Endodermal cell (in vitro differentiated cells): ENCODE results near the gene CAVIN3. TPM values are rescaled to one million over a fixed set of nuclear protein-coding genes. Genes with fewer than 3 reads are reported as not detected.
A peak's percentile ranks its signal among the peaks of the same experiment; 100 is the strongest.

ENCODE experiments used
- DNase-seq: peaks from one replicate; pipeline ENCODE4 v3.0.0-alpha.2; 2017
- H3K27ac ChIP-seq: 2 replicates; pipeline ENCODE4 v1.5.1; 2013; ENCODE audit warnings: mild to moderate bottlenecking, low read depth, low read length, moderate library complexity
- H3K27me3 ChIP-seq: 2 replicates; pipeline ENCODE4 v1.6.1; 2013; ENCODE audit warnings: mild to moderate bottlenecking, low read length, moderate library complexity; ENCODE audit not compliant: insufficient read depth, control insufficient read depth, poor library complexity, severe bottlenecking
- H3K36me3 ChIP-seq: 2 replicates; pipeline ENCODE4 v1.7.0; 2013; ENCODE audit warnings: mild to moderate bottlenecking, low read length, moderate library complexity; ENCODE audit not compliant: control insufficient read depth, insufficient read depth
- H3K4me1 ChIP-seq: one replicate; pipeline ENCODE4 v1.7.0; 2013; ENCODE audit warnings: low read length; ENCODE audit not compliant: control insufficient read depth, insufficient read depth
- H3K4me3 ChIP-seq: 2 replicates; pipeline ENCODE4 v1.5.1; 2013; ENCODE audit warnings: mild to moderate bottlenecking, low read length, moderate library complexity
- H3K9ac ChIP-seq: 2 replicates; pipeline ENCODE4 v1.6.1; 2013; ENCODE audit warnings: mild to moderate bottlenecking, low read length, moderate library complexity; ENCODE audit not compliant: poor library complexity, severe bottlenecking; ENCODE audit errors: extremely low read depth
- H3K9me3 ChIP-seq: 2 replicates; pipeline ENCODE4 v1.6.1; 2013; ENCODE audit warnings: mild to moderate bottlenecking, low read length, moderate library complexity; ENCODE audit not compliant: control insufficient read depth
- H3K27ac Mint-ChIP-seq: 2 replicates; pipeline ENCODE4 v1.8.0; 2020; ENCODE audit warnings: mixed read lengths
- H3K27me3 Mint-ChIP-seq: 2 replicates; pipeline ENCODE4 v1.8.0; 2021; ENCODE audit warnings: mild to moderate bottlenecking, mixed read lengths; ENCODE audit not compliant: insufficient read depth
- H3K36me3 Mint-ChIP-seq: 2 replicates; pipeline ENCODE4 v1.8.0; 2020; ENCODE audit warnings: low read depth, mixed read lengths
- H3K4me1 Mint-ChIP-seq: 2 replicates; pipeline ENCODE4 v1.8.0; 2020; ENCODE audit warnings: mixed read lengths
- H3K4me3 Mint-ChIP-seq: 2 replicates; pipeline ENCODE4 v1.8.0; 2020; ENCODE audit warnings: mild to moderate bottlenecking, moderate library complexity, mixed read lengths
- H3K9me3 Mint-ChIP-seq: 2 replicates; pipeline ENCODE4 v1.8.0; 2020; ENCODE audit warnings: mild to moderate bottlenecking, mixed read lengths
- WGBS, 2 experiments: methylation state at CpG; one replicate each; pipeline versions ENCODE4 v1.1.5 to v1.1.7; 2013; ENCODE audit warnings: missing lambda C conversion rate in 2 of 2, mixed read lengths in 1 of 2; ENCODE audit not compliant: insufficient coverage in 1 of 2, insufficient read length in 1 of 2; 5-methylcytosine and 5-hydroxymethylcytosine counted together
- total RNA-seq, 2 donors: library from RNA; stranded (reverse); fragmentation: NEBNext Ultra II Directional in 1 of 2; extraction: Animal tissue kit (Norgen Biotek cat#: 25700) in 1 of 2; gene quantifications; 2 replicates in 1 of 2; 3 replicates in 1 of 2; pipeline ENCODE4 v1.2.1, GENCODE V29; 2021
- TF ChIP-seq, protein P1 (sequence below): fragments of 200-600 bp; sonication (generic); conservative IDR thresholded peaks from 2 replicates; pipeline ENCODE4 v1.5.0; 2021; ENCODE audit warnings: antibody characterized with exemption, mild to moderate bottlenecking

Gene CAVIN3
- total RNA-seq, 2 donors from 2014 or later, result 42.2 to 70.2 TPM

- Mint-ChIP-seq H3K4me1 (peaks cover 58% of the 10 kb centered on the region), H3K27me3 (no peaks in the 10 kb centered on the region), H3K27ac (peak overlapping the region; percentile 72), H3K9me3 (no peaks in the 10 kb centered on the region), H3K4me3 (peak overlapping the region; percentile 83), H3K36me3 (peaks cover 7% of the 10 kb centered on the region)
- Histone ChIP-seq H3K4me3 (peak overlapping the region; percentile 94), H3K4me1 (peaks cover 26% of the 10 kb centered on the region), H3K9ac (peak overlapping the region; percentile 98), H3K27me3 (no peaks in the 10 kb centered on the region), H3K36me3 (peaks cover 10% of the 10 kb centered on the region), H3K9me3 (no peaks in the 10 kb centered on the region), H3K27ac (no peak overlapping the region)
- TF ChIP-seq, protein P1, sequence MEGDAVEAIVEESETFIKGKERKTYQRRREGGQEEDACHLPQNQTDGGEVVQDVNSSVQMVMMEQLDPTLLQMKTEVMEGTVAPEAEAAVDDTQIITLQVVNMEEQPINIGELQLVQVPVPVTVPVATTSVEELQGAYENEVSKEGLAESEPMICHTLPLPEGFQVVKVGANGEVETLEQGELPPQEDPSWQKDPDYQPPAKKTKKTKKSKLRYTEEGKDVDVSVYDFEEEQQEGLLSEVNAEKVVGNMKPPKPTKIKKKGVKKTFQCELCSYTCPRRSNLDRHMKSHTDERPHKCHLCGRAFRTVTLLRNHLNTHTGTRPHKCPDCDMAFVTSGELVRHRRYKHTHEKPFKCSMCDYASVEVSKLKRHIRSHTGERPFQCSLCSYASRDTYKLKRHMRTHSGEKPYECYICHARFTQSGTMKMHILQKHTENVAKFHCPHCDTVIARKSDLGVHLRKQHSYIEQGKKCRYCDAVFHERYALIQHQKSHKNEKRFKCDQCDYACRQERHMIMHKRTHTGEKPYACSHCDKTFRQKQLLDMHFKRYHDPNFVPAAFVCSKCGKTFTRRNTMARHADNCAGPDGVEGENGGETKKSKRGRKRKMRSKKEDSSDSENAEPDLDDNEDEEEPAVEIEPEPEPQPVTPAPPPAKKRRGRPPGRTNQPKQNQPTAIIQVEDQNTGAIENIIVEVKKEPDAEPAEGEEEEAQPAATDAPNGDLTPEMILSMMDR, result no peak
- 85 to 90% methylated on average over 11 to 12 of the region's 12 CpGs for WGBS, 2 experiments
- peak; percentile 51 for DNase-seq
Measured at GRCh38 chr11:6321356-6321755, 1.1 kb upstream of the CAVIN3 start.

DNA sequence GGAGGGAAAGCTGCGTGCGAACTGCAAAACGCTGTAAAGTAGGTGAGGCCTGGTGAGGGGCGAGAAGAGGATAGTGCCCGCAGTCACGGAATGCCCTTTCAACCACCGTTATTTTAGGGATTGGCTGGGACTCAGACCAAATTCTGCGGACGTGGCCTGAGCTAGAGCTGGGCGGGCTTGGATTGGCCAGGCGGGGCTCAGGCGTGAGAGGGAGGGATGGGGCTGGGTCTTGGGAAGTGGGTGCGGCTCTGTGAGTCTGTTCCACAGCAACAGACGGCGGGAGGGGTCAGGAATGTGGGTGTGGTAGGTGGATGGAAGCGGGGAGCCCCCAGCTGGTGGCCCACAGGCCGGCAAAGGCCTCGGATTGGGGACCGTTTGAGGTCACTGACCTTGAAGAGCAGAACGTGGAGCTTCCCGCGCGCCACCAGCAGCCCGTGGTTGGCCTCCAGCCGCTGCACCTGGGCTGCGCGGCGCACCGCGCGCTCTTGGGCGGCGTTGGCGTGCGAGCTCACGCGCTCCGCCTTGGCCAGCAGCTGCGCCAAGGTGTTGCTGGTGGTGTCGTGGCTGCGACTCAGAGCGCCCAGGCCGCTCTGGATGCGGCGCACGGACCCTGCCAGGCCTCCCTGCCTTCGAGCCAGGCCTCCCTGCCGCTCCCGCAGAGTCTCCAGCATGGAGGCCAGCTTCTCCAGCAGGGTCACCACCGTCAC lies 444 bp downstream of the CAVIN3 start:
- H3K4me3 ChIP-seq, result peak overlapping the region; percentile 94
- no peaks in the 10 kb centered on the region for H3K27me3 ChIP-seq
- TF ChIP-seq, protein P1, result no peak
- DNase-seq, result peak; percentile 94
- peaks cover 60% of the 10 kb centered on the region for H3K4me1 Mint-ChIP-seq
- peak overlapping the region; percentile 83 for H3K4me3 Mint-ChIP-seq
- H3K27ac ChIP-seq, result peak overlapping the region; percentile 64
- H3K27ac Mint-ChIP-seq, result peak overlapping the region; percentile 94
- no peaks in the 10 kb centered on the region for H3K27me3 Mint-ChIP-seq
- H3K36me3 ChIP-seq, result peaks cover 10% of the 10 kb centered on the region
- peak overlapping the region; percentile 98 for H3K9ac ChIP-seq
- no peaks in the 10 kb centered on the region for H3K9me3 Mint-ChIP-seq
- peaks cover 7% of the 10 kb centered on the region for H3K36me3 Mint-ChIP-seq
- WGBS, 2 experiments, result 4 to 7% methylated on average over 10 to 50 of the region's 50 CpGs
- H3K9me3 ChIP-seq, result no peaks in the 10 kb centered on the region
- H3K4me1 ChIP-seq, result peaks cover 20% of the 10 kb centered on the region

GRCh38 chr11:6319001-6319703 lies 1.1 kb downstream of the CAVIN3 start:
- peaks cover 65% of the 10 kb centered on the region for H3K4me1 Mint-ChIP-seq
- H3K9ac ChIP-seq, result peak overlapping the region; percentile 98
- peak overlapping the region; percentile 94 for H3K27ac Mint-ChIP-seq
- peaks cover 15% of the 10 kb centered on the region for H3K4me1 ChIP-seq
- H3K27ac ChIP-seq, result peak overlapping the region; percentile 64
- H3K36me3 Mint-ChIP-seq, result peaks cover 7% of the 10 kb centered on the region
- no peaks in the 10 kb centered on the region for H3K9me3 ChIP-seq
- peak overlapping the region; percentile 94 for H3K4me3 ChIP-seq
- H3K4me3 Mint-ChIP-seq, result peak overlapping the region; percentile 83
- WGBS, 2 experiments, result 7 to 10% methylated on average over 13 to 37 of the region's 37 CpGs
- H3K9me3 Mint-ChIP-seq, result no peaks in the 10 kb centered on the region
- no peaks in the 10 kb centered on the region for H3K27me3 ChIP-seq
- TF ChIP-seq, protein P1, result no peak
- peak; percentile 79 for DNase-seq
- H3K36me3 ChIP-seq, result peaks cover 10% of the 10 kb centered on the region
- H3K27me3 Mint-ChIP-seq, result no peaks in the 10 kb centered on the region
